HG02588 (cell line): Measurements from ENCODE around the gene GALNT11.
"Not testable (repeated sequence)": the region's sequence is repeated elsewhere in the genome, so short reads cannot be mapped to it uniquely, and the experiment has no call there.

ENCODE experiments used
- ATAC-seq: cut with Tn5 transposase; IDR thresholded peaks from one replicate; pipeline ENCODE4 v1.9.1; 2021; ENCODE audit warnings: mild to moderate bottlenecking, moderate library complexity; ENCODE audit not compliant: unreplicated experiment

Gene GALNT11

DNA sequence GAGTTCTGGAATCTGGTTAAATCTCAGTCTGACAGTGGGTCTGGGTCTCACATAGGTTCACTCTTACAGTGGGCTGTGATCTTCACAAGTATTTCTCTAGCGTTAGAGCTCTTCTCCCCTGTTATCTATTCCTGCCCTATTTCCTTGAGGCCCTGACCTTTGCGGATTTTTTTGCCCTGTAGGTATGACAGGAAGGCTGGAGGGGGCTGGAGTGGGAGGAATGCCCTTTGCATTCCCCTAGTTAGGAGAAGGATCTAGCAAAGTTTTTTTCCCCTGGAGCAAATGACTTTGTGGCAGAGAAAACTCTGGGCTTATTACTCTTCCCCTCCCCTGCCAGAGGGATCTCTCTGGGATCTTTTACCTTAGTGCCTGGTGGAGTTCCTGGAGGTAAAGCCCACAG lies 49.2 kb downstream of the GALNT11 start:
- no peak for ATAC-seq

DNA sequence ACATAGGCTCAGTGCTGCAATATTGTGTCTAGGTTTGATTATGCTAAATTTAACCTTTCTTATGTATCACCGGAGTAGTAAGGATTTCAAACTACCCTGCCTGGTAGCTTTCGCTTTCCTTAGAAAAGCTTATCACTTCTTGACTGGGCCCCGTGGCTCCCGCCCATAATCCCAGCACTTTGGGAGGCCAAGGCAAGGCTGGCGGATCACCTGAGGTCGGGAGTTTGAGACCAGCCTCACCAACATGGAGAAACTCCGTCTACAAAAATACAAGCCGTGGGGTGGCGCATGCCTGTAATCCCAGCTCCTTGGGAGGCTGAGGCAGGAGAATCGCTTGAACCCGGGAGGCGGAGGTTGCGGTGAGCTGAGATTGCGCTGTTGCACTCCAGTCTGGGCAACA lies 49.9 kb downstream of the GALNT11 start:
- not testable (repeated sequence) for ATAC-seq

DNA sequence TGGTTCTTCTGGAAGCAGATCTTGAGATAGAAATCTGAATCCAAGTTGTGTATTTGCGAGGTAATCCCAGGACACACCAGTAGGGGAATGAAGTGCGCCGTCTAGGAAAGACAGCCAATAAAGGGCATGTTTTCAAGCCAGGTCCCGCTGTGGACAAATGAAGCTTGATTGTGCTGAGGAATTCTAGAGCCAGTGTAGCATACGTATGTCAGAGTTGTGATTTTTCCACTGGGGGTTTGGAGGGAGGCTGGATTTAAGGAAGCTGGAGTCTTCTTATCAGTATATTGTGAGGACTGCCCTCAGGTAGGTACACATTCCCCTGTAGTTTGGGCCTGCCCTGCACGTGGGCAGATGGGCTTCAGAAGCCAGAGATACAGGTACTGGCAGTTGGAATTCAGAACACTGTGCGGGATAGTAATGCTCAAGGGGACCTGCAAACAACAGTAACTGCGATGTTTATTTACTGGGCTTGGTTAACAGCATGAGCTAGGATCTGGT lies 50.9 kb downstream of the GALNT11 start:
- ATAC-seq: no peak

DNA sequence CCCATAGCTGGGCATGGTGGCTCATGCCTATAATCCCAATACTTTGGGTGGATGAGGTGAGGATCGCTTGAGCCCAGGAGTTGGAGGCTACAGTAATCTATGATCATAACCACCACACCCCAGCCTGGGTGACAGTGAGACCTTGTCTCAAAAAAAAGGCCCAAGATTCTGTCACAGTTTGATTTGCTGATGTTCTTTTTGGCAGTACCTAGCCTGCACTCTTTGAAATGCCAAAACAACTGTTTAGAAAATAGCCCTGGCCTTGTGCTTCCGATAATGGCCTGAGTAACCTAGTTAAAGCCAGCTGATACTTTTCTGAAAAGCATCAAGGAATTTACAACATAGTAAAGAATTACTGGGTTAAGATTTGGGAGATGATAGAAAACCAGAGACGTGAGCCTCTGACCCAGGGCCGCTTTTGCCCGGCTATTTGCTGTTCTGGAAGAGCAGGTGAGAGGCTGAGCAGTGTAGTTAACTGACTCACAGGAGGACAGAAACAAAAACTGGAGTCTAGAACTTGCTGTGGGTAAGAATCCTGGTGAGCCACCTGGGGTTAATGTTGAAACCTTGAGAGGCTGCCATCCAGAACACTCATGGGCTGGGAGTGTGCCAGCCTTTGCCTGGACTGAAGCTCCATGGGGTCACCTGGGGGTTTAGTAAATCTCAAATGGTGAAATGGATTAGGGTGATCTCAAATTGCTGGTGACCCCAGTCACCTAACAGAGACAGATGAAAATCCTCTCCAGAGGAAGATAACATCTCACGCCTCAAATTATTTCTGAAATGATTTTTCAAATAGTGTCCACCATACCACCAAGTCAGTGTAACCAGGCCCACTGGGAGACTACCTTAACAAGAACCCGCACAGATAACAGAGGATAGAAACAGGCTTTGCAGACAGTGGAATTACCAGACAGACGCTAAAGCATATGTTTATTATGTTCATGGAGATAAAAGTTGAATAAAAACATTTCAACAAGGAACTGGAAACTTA lies 51.8 kb downstream of the GALNT11 start:
- no peak for ATAC-seq

DNA sequence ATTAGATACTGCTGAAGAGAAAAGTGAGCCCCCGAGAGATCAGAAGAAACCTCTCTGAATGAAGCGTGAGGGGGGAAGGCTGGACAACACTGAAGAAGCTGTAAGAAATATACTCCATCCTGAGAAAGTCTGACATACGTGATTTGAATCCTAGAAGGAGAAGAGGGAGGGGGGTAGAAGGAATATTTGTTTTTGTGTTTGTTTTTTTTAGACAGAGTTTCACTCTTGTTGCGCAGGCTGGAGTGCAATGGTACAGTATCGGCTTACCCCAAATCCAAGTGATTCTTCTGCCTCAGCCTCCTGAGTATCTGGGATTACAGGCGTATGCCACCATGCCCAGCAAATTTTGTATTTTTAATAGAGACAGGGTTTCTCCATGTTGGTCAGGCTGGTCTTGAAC lies 52.6 kb downstream of the GALNT11 start:
- no peak for ATAC-seq

DNA sequence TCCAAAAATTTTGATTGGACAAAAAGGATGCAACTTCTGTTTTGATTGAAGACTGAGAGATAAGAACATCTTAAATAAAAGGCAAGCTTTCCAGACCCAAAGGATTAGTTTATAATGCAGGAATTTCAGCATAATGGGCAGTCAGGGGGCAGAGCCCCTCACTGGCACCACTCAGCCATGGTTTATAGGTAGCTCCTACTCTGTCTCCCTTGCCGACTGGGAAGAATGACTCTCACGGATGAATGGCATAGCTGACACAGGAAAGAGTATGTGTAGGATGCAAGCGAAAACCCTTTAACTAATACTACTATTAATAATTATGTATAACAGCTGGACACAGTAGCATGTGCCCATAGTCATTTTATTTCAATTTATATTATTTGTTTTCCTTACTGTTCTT lies 53.3 kb downstream of the GALNT11 start:
- ATAC-seq: no peak

DNA sequence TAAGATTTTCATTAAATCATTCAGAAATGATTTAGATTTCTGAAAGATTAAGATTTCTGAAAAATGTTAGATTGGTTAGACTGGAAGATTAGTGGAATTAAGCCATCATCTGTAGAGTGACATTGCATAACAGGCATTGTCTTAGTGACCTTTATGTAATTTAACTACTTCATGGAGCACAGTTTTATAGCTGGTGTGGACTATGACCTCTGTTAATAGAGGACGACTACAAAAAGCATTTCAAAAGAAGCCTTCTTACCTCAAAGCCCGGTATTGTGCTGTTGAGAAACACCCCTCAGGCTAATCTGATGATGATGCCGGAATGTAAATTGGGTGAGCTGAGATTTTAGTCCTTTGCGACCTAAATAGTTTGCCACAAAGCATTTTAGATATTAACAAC lies 55.6 kb downstream of the GALNT11 start:
- no peak for ATAC-seq

DNA sequence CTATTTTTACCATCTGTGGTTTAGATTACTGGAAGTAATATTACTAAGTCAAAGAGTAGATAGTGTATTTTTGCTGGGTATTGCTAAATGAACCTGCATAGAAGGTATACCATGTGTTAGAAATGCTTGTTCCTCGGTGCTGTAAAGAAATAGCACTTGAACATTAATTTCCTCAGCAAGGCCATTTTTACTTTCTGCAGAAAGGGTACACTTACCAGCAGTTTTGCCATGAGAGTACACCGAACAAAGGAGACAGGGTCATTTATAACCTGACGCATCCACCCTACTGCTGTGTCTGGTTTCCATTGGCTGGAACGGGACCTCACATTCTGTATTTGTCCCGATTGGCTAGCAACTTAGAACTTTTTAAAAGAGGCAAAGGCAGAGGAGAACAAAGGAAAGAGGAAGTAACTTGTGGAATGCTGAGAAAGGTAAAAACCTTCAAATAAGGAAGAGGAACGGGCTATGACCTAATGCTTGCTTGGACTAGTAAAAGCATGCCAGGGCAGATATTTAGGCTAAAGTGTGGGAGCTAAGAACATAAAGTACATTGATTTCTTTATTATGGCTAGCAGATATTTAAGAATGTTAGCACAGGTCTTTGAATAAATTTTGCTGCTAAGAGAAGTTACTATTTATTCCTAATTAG lies 56.7 kb downstream of the GALNT11 start:
- not testable (repeated sequence) for ATAC-seq

DNA sequence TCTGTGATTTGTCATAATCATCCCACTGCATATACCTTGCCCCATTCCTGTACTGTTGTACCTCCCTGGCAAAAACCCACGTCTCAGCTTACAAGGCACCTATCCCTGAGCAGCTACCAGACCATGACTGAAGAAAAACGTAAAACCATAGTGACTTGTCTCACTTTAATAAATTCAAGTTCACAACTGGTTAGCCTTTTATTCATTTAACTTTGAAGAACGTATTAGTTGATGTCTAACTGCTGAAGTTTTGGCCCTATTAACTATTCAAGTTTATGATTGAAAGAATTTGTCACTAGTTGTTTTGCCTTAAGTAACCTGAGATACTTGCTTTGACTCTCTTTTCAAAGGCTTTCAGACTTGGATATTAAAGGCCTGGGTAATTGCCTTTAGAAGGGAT lies 59.7 kb downstream of the GALNT11 start:
- no peak for ATAC-seq

DNA sequence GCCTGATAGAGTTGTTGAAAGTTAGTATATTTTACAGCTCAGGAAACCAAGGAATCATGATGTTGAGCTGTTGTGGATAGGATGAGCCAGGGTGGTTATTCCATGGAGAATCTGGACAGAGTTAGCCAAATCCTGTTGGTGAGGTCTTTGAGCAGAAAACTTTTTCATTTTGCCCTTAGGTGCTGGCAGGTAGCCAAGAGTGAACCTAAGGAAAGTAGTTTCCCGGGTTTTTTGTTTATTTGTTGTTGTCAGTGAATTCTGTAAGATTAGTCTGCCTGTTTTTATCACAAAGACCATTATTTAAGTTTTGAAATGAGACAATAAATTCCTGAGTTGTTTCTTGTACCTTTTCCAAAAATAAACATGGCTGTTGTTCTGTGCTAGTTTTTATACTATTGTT lies 61.0 kb downstream of the GALNT11 start:
- ATAC-seq: no peak

DNA sequence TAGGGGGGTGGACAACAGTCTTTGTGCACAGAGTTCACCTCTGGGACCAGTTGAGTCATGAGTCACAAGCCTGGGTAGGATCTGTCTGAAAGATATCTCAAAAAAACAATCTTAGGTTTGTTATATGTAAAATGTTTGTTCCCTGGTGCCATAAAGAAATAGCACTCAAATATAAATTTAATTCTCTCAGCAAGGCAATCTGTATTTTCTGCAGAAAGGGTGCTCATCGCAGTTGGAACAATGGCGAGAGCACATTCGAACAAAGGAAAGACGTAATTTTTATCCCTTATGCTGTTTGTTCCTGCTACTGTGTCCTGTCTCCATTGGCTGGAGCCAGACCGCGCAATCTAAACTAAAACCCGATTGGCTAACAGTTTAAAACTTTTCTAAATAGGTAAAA lies 63.7 kb downstream of the GALNT11 start:
- ATAC-seq: no peak

DNA sequence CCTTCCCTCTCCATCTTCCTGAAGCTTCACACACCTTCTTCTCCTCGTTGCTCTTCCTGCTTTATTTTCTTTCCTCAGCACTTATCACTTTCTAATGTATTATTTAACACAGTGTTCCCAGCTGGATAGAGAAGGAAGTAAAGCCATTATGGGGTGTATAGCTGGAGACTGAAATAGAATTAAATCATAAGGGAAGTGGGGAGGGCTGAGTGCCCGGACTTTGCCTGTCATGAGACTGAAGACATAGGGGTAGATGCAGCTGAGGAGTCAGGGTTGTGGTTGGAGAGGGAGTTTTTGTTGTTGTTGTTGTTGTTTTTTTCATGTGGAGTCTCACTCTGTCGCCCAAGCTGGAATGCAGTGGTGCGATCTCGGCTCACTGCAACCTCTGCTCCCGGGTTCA lies 65.3 kb downstream of the GALNT11 start:
- no peak for ATAC-seq

DNA sequence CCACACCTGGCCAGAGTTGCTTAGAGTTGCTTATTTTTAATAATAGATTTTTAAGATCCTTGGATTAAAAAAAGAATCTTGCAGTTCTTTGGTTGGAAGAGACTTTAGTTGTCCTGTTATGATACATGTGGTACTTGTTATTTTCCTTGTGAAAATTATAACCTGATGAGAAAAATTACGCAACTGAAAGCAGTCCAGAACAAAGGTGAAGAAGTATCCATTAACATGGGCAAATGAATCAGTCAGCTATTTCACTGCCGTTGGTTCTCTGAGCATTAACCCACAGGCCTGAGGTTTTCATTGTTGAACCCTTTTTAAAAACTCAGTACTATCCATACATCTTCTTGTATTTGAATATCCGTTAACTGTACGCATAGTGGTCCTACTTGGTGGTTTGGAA lies 68.2 kb downstream of the GALNT11 start:
- ATAC-seq: no peak

DNA sequence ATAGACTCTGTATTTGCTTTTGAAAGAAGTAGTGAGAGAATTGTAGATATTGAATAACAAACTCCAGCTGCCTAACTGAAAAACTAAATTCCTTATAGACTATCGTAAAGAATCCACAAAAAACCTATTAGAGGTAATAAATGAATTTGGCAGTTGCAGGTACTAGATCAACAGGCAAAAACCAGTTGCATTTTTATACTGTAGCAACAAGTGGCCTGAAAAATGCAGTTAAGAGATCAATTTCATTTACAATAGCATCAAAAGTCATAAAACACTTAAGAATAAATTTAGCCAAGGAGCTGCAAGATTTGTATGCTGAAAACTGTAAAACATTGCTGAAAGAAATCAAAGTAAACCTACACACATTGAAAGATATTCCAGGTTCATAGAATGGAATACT lies 70.3 kb downstream of the GALNT11 start:
- no peak for ATAC-seq

DNA sequence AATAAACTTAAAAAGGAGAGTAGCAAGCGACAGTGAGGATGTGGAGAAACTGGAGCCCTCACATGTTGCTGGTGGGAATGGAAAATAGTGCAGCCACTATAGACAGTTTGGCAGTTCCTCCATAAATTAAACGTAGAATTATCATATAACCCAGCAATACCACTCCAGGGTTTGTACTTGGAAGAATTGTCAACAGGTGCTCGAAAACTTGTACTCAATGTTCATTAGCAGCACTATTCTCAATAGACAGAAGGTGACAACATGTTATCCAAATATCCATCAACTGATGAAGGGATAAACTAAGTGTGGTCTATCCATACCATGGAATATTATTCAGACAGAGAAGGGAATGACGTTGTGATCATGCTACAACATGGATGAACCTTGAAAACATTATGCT lies 71.9 kb downstream of the GALNT11 start:
- ATAC-seq: no peak

DNA sequence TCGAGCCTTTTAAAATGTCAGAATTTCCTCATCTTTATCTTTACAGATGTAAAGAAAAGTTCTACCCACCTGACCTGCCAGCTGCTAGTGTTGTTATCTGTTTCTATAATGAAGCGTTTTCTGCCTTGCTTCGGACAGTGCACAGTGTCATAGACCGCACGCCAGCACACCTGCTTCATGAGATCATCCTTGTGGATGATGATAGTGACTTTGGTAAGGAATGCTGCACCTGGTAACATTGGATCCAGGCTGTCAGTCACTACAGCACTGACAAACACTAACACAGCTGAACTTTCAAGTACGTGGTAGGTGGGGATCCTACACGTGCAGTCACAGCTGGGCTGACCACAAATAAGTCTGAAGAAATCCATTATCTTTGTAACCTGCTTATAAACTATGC lies 77.6 kb downstream of the GALNT11 start:
- ATAC-seq: no peak

DNA sequence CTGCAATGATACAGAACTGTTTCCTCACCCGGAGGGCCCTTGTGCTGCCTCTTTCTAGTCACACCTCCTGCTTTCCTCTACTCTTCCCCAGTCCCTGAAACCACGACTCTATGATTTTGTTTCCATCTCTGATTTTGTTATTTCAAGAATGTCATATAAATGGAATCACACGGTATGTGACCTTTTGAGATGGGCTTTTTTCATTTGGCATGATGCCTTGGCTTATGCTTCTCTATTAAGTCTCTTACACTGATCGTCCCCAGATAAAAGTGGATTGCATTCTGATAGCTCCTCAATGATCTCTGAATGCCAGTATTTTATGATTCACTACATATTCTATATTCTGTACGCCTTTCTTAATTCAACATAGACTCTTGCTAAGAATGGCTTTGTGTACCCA lies 78.2 kb downstream of the GALNT11 start:
- ATAC-seq: no peak

DNA sequence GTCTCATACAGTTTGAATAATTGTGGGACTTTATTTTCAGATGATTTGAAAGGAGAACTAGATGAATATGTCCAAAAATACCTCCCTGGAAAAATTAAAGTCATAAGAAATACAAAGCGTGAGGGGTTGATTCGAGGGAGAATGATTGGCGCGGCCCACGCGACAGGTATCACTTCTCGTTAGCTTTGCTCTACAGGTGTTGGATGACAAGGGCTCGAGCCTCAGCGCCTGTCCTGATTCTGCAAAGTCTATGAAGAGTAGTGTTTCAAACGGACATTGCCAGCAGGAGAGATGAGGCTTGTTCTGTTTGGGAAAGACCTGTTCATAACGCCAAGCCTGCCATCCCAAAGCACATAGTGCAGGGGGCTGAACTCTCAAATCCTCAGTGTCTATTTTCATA lies 79.7 kb downstream of the GALNT11 start:
- no peak for ATAC-seq

DNA sequence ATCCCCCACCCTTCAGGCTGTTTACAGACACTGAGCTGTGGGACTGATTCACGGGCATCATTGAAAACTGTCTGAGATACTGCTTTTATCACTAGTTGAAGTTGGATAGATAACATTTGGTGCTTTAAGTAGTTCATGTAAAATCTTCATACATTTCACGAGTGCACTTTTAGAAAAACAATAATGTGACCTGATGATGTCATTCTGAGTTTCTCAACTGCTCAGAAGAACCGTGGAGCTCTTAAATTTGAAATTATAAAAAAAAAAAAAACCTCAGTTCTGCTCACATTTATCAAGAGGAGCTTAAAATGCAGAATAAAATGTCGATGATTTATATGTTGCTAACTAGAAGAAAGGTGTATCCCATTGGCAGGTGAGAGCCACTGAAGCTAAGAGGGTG lies 81.5 kb downstream of the GALNT11 start:
- no peak for ATAC-seq

DNA sequence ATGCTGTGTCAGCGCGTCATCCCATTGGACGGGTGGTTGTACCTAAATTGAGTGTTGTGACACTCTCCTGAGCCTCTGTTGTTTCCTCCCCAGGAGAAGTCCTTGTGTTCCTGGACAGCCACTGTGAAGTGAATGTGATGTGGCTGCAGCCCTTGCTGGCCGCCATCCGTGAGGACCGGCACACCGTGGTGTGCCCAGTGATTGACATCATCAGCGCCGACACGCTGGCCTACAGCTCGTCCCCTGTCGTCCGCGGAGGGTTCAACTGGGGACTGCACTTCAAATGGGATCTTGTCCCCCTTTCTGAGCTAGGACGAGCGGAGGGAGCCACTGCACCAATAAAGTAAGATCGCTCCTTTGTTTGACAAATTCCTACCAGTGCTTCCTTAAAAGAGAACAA lies 82.5 kb downstream of the GALNT11 start:
- no peak for ATAC-seq

DNA sequence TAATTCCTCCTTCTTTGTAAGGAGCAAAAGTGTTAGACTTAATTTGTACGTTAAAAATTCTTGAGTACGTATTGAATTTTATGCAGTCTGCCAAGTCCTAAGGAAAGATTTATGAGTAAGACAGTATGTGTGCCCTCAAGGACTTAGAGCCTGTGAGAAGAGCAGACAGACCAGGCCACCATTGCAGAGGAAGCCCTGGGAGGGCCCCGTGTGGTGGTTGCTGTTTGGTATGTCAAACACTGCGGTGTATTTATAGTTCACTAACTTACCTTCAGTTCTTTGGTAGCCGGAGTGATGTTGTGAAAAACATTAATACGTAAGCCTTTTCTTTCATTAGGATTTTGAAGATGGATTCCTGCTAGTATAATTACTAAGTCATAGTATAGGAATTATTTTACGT lies 82.9 kb downstream of the GALNT11 start:
- ATAC-seq: no peak

DNA sequence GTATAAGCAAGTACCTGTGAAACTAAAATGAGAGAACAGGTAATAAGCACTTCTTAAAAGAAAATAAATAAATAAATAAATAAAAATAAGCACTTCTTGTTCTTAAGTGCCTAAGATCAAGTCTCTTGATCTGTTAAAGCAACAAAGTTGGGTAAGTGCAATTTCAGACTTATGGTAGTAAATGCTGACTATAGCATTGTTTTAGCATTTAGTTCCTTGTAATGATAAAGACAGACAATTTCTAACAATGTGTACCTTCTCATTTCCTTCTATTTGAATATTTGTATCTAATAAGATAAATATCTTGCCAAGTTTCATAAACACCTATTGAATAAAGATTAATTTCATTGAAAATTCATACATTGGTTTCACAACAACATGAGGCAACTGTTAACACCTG lies 87.4 kb downstream of the GALNT11 start:
- no peak for ATAC-seq
